ENCODE measurements around the gene DOCK2.

GRCh38 chr5:170111088-170111785, 474.2 kb downstream of the DOCK2 start:
- TF ChIP-seq CTCF (IDR thresholded peaks at IDR 0.05; ENCODE audit: borderline replicate concordance, extremely low read depth, low read length, poor library complexity, severe bottlenecking) (no peak), EZH2 (IDR thresholded peaks at IDR 0.05; ENCODE audit: borderline replicate concordance, low read depth, low read length, severe bottlenecking) (no peak)
